GM19324 (cell line): ENCODE results near the gene RPP14.

Experiments
- ATAC-seq: cut with Tn5 transposase; IDR thresholded peaks from one replicate; pipeline ENCODE4 v1.9.1; 2021; ENCODE audit warnings: mild to moderate bottlenecking, moderate library complexity; ENCODE audit not compliant: unreplicated experiment, low FRiP score

RPP14 gene

GRCh38 chr3:58353722-58354553 is 47.9 kb downstream of the RPP14 start:
- no peak for ATAC-seq

DNA sequence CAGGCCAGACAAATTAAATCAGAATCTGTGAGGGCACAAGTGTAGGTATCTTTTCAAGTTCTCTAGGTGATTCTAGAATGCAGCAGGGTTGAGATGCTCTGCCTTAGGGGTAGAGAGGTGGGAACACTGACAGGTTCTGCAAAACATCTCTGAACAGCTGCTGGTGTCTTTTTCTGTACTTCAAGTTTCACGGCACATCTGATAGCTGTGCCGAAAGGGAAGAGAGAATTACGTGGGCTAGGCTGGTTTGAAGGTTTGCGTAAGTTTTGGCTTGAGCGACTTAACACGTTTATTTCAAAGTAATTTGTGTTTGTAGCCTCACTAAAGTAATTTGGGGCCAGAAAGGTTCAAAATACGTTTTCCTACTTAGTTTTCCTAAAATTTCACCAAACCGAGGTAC is 49.1 kb downstream of the RPP14 start:
- no peak for ATAC-seq

DNA sequence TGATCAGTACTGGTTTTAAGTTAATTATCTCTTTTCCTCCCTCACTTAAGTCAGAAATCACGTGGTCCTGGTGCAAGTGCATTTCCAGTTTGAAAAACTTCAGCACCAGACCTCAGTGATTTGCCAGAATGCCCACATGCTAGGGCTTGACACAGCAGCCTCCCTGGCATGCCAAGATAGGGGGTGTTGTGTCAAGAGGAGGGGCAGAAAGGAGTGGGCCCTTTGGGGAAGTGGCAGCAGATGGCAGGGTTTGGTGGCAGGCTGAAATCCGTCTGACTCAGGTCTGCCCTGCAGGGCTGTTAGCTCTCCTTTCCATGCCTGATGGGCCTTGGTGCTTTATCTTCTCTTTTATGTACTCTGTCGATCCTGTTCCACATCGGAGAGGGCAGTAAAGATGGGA is 50.0 kb downstream of the RPP14 start:
- ATAC-seq, result no peak

DNA sequence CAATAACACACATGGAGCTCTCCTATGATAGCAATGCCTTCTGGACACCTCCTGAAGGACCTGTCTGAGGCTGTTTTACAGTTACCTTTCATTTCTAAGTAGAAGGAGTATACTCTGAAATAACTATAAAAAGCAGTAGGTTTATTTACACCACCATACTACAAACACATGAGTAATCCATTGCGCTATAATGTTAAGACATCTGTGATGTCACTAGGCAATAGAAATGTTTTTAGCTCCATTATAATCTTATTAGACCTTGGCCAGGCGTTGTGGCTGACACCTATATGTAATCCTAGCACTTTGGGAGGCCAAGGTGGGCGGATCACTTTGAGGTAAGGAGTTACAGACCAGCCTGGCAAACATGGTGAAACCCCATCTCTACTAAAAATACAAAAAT is 51.4 kb downstream of the RPP14 start:
- ATAC-seq, result no peak

DNA sequence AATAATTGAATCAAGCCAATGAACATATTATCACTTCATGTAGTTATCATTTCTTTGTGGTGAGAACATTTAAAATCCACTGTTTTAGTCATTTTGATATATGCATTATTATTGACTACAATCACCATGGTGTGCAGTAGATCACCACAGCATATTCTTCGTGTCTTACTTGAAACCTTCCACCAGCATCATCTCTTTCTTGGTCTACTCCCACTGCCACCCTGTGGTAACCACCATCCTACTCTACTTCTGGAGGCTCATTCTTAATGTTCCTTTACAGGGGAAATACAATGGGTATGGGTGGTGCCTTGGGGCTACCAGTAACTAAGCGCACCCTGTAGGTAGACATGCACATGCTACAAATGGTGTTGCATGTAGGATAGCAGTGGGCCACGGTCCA is 52.0 kb downstream of the RPP14 start:
- ATAC-seq, result no peak

DNA sequence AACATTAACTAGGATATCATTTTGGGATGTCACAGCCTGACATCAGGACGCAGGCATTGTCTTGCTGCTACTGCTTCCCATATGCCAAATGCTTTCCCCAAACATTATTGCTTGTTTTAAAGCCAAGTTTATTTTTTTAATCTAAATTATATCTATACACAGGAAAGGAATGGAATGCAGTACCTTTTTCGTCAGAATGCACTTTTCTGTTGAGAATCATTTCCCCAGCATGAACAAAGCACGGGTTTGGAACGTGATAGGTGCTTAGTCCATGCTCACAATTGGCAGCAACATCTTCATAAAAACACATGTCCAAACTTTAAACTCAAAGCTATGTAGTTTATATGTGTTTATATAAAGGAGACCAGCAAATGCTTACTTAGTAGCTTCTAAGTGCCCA is 52.8 kb downstream of the RPP14 start:
- no peak for ATAC-seq

- ATAC-seq, result no peak
Measured at GRCh38 chr3:58359621-58360020, 53.6 kb downstream of the RPP14 start.

- no peak for ATAC-seq
Measured at GRCh38 chr3:58361866-58362265, 55.8 kb downstream of the RPP14 start.

GRCh38 chr3:58366699-58367098 is 60.7 kb downstream of the RPP14 start:
- no peak for ATAC-seq

DNA sequence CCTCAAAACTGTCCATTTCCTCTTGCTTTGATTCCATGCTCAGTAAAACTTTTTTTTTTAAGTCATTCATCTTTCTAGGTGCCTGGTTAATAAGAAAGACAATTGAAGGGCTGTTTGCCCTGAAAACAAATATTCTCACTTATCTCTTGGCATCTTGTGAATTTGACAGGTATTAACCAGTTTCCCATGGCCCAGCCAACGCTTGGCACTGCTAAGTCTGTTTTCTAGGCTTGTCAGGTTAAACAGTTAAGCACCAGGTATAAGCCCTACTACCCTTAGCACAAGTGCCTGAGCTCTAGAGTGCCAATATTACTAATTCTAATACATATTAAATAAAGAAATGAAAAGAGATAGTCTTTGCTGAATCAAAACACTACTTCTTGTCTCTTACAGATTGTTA is 63.0 kb downstream of the RPP14 start:
- no peak for ATAC-seq
